Loucy (cell line): ENCODE results near the gene DNASE1L3.

Source experiments
- EZH2phosphoT487 ChIP-seq: fragments of 200-600 bp; IDR thresholded peaks from 2 replicates; pipeline ENCODE4 v1.6.1; 2018; ENCODE audit warnings: antibody characterized with exemption, mild to moderate bottlenecking, moderate library complexity, borderline replicate concordance
- TF ChIP-seq, protein P1 (sequence below): fragments of 200-600 bp; sonication (generic); conservative IDR thresholded peaks from 2 replicates; pipeline ENCODE4 v1.5.1; 2014; ENCODE audit warnings: mild to moderate bottlenecking, antibody characterized with exemption, low read length

- TF ChIP-seq, protein P1, sequence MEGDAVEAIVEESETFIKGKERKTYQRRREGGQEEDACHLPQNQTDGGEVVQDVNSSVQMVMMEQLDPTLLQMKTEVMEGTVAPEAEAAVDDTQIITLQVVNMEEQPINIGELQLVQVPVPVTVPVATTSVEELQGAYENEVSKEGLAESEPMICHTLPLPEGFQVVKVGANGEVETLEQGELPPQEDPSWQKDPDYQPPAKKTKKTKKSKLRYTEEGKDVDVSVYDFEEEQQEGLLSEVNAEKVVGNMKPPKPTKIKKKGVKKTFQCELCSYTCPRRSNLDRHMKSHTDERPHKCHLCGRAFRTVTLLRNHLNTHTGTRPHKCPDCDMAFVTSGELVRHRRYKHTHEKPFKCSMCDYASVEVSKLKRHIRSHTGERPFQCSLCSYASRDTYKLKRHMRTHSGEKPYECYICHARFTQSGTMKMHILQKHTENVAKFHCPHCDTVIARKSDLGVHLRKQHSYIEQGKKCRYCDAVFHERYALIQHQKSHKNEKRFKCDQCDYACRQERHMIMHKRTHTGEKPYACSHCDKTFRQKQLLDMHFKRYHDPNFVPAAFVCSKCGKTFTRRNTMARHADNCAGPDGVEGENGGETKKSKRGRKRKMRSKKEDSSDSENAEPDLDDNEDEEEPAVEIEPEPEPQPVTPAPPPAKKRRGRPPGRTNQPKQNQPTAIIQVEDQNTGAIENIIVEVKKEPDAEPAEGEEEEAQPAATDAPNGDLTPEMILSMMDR: no peak
- no peak for TF ChIP-seq EZH2phosphoT487
Observed at GRCh38 chr3:58148049-58148448, 62.7 kb downstream of the DNASE1L3 start.
